ENCODE measurements around the gene KRI1. TPM values are rescaled to one million over a fixed set of nuclear protein-coding genes. Genes with fewer than 3 reads are reported as not detected.

Gene KRI1
- total RNA-seq, 1 experiment from 2014 or later, result 57.4 TPM

GRCh38 chr19:10603873-10604459 is 38.2 kb upstream of the KRI1 start:
- Histone ChIP-seq H3K79me1 (ENCODE audit: insufficient read depth, low read depth, low read length, poor library complexity, severe bottlenecking) (no peaks in the 10 kb centered on the region), H3T11ph (ENCODE audit: low read length) (no peak overlapping the region), H3K27ac (ENCODE audit: insufficient read length, low read depth, low read length) (no peak overlapping the region), H3K14ac (ENCODE audit: insufficient read depth, low read length) (no peak overlapping the region), H3K18ac (ENCODE audit: insufficient read length, low read depth, low read length) (no peak overlapping the region), H4K20me1 (ENCODE audit: control insufficient read depth, insufficient read depth, insufficient read length) (no peaks in the 10 kb centered on the region), H3K23me2 (ENCODE audit: insufficient read length, low read depth, low read length, poor library complexity, severe bottlenecking) (peaks cover 11% of the 10 kb centered on the region), H3K27me3 (ENCODE audit: insufficient read depth, low read length) (no peaks in the 10 kb centered on the region), H3K4ac (ENCODE audit: low read depth, low read length) (no peak overlapping the region), H2AK5ac (ENCODE audit: insufficient read length, low read length) (no peak overlapping the region), H2BK120ac (ENCODE audit: low read depth, low read length, poor library complexity, severe bottlenecking) (no peak overlapping the region), H4K8ac (replicated peaks; ENCODE audit: insufficient read length, low read depth, low read length) (no peak overlapping the region), H2BK12ac (ENCODE audit: insufficient read length, low read depth, low read length) (no peak overlapping the region), H2AFZ (ENCODE audit: low read length) (no peak overlapping the region), H3K4me1 (ENCODE audit: insufficient read depth, low read length) (no peaks in the 10 kb centered on the region), H2BK5ac (ENCODE audit: insufficient read length, low read length) (no peak overlapping the region), H2BK15ac (ENCODE audit: low read depth, low read length) (no peak overlapping the region), H4K91ac (ENCODE audit: insufficient read length, low read depth, low read length) (no peak overlapping the region), H3K4me2 (ENCODE audit: insufficient read depth, insufficient read length, low read length) (peak overlapping the region; percentile 91), H2BK20ac (ENCODE audit: low read depth, low read length, poor library complexity, severe bottlenecking) (no peak overlapping the region), H3K9me3 (ENCODE audit: control insufficient read depth, low read depth, low read length) (no peaks in the 10 kb centered on the region), H3K23ac (ENCODE audit: insufficient read length, low read depth, low read length) (no peak overlapping the region), H3K56ac (ENCODE audit: insufficient read length, low read depth, low read length) (no peak overlapping the region), H3K79me2 (ENCODE audit: insufficient read depth, low read length) (no peaks in the 10 kb centered on the region; the same call in 1 of the 2 replicates), H4K5ac (ENCODE audit: insufficient read length, low read depth, low read length) (no peak overlapping the region), H3K9ac (ENCODE audit: extremely low read depth, insufficient read length, low read length) (no peak overlapping the region)
- no peak for DNase-seq
- peak overlapping the region; percentile 77 to 90 for H3K4me3 Mint-ChIP-seq
- peaks cover 6% of the 10 kb centered on the region for H3K27me3 Mint-ChIP-seq (ENCODE audit: low read depth)
- peaks cover 16 to 18% of the 10 kb centered on the region in 2 experiments for H3K4me1 Mint-ChIP-seq
- no peaks in the 10 kb centered on the region; a peak in 1 of 7 replicates for H3K36me3 Mint-ChIP-seq (ENCODE audit: insufficient read depth in 1 of 3, low read depth in 3 of 3)
- TF ChIP-seq CTCF (conservative IDR thresholded peaks at IDR 0.05), result no peak
- peak overlapping the region in 1 of 3 experiments; percentile 53; a peak in 2 of 7 replicates for H3K27ac Mint-ChIP-seq
- no CpG with 5 or more reads among the region's 9 CpGs for WGBS (ENCODE audit: extremely low coverage, insufficient read length, low lambda C conversion rate)
- H3K9me3 Mint-ChIP-seq, result no peaks in the 10 kb centered on the region
